Measurements from ENCODE around the gene LSR.

DNA sequence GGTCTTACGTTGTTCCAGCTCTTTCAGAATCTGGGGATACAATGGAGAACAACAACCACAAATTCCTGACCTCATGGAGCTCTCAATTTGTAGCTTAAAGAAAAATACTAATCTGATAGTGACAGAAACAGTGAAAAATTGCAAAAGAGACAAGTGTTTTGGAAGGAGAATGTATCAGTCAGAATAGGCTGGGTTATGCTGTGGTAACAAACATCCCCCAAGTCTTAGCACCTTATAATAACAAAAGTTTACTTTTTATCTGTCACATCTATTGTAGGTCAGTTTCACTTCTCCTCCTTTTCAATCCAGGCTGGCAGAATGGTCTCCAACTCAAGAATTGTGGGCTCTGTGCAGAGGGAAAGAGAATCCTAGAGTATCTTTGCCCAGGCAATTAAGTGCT is 29.8 kb upstream of the LSR start:
- TF ChIP-seq CTCF (IDR thresholded peaks at IDR 0.05) (no peak), POLR2AphosphoS5 (IDR thresholded peaks at IDR 0.05; ENCODE audit: low read depth, low read length) (no peak), SIN3A (IDR thresholded peaks at IDR 0.05; ENCODE audit: borderline replicate concordance, insufficient read depth, low read depth, low read length) (no peak)
- TF ChIP-seq, protein P1, sequence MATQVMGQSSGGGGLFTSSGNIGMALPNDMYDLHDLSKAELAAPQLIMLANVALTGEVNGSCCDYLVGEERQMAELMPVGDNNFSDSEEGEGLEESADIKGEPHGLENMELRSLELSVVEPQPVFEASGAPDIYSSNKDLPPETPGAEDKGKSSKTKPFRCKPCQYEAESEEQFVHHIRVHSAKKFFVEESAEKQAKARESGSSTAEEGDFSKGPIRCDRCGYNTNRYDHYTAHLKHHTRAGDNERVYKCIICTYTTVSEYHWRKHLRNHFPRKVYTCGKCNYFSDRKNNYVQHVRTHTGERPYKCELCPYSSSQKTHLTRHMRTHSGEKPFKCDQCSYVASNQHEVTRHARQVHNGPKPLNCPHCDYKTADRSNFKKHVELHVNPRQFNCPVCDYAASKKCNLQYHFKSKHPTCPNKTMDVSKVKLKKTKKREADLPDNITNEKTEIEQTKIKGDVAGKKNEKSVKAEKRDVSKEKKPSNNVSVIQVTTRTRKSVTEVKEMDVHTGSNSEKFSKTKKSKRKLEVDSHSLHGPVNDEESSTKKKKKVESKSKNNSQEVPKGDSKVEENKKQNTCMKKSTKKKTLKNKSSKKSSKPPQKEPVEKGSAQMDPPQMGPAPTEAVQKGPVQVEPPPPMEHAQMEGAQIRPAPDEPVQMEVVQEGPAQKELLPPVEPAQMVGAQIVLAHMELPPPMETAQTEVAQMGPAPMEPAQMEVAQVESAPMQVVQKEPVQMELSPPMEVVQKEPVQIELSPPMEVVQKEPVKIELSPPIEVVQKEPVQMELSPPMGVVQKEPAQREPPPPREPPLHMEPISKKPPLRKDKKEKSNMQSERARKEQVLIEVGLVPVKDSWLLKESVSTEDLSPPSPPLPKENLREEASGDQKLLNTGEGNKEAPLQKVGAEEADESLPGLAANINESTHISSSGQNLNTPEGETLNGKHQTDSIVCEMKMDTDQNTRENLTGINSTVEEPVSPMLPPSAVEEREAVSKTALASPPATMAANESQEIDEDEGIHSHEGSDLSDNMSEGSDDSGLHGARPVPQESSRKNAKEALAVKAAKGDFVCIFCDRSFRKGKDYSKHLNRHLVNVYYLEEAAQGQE (IDR thresholded peaks at IDR 0.05; ENCODE audit: insufficient read depth in 1 of 2, low read depth in 2 of 2, low read length in 1 of 2): no peak

All from Panc1 (cell line).